Psoas muscle (tissue), 8 donors: Measurements from ENCODE around the gene SLC46A1. TPM values are rescaled to one million over a fixed set of nuclear protein-coding genes. Genes with fewer than 3 reads are reported as not detected.

ENCODE experiments used
- ATAC-seq, 4 donors: fragments of 200-7000 bp; cut with Tn5 transposase; one replicate each; pipeline ENCODE4 v1.9.1; 2020; ENCODE audit warnings: moderate library complexity in 3 of 4, mild to moderate bottlenecking in 2 of 4
- DNase-seq, 2 donors: peaks; one replicate each; pipeline ENCODE4 v3.0.0-alpha.2; 2020
- H3K27ac ChIP-seq: fragments of 200-600 bp; one replicate; pipeline ENCODE4 v1.8.0; 2022
- H3K27me3 ChIP-seq, 3 donors: fragments of 200-600 bp in 1 of 3; one replicate each; pipeline versions ENCODE4 v1.6.1 to v1.8.0; 2013 to 2022; ENCODE audit warnings: low read length in 2 of 3, mild to moderate bottlenecking in 2 of 3, moderate library complexity in 1 of 3; ENCODE audit not compliant: insufficient read depth in 3 of 3
- H3K36me3 ChIP-seq, 2 donors: fragments of 200-600 bp in 1 of 2; one replicate each; pipeline versions ENCODE4 v1.6.1 to v1.8.0; 2013 to 2022; ENCODE audit warnings: low read depth in 1 of 2, mild to moderate bottlenecking in 1 of 2, moderate library complexity in 1 of 2; ENCODE audit not compliant: insufficient read depth in 1 of 2
- H3K4me1 ChIP-seq: fragments of 200-600 bp; one replicate; pipeline ENCODE4 v1.8.0; 2022
- H3K4me3 ChIP-seq: fragments of 200-600 bp; one replicate; pipeline ENCODE4 v1.8.0; 2022; ENCODE audit warnings: mild to moderate bottlenecking
- H3K9me3 ChIP-seq: fragments of 200-600 bp; one replicate; pipeline ENCODE4 v1.8.0; 2022
- WGBS, 3 donors: extraction: QIAGEN DNeasy Blood & Tissue Kit; methylation state at CpG; one replicate each; pipeline versions ENCODE4 v1.1.6 to v1.1.7; 2013; 5-methylcytosine and 5-hydroxymethylcytosine counted together
- intact Hi-C, 2 donors: fragments of 100-400 bp; cut with DNase I; formaldehyde crosslinking; loops; one replicate each; pipeline versions ENCODE4 v1.11.0 to v1.14.2; 2022
- polyA plus RNA-seq, 3 donors: library from polyadenylated mRNA; stranded (reverse); fragments of 200-250 nt; gene quantifications; one replicate each; pipeline ENCODE4 v1.2.3, GENCODE V29; 2013
- total RNA-seq, 4 donors: library from RNA; stranded (reverse); fragmentation: NEBNext Ultra II Directional in 2 of 4; extraction: Animal tissue kit (Norgen Biotek cat#: 25700) in 2 of 4; gene quantifications; one replicate each; pipeline versions ENCODE4 v1.2.1 to v1.2.4, GENCODE V29; 2021 to 2023
- TF ChIP-seq, protein P1 (sequence below): fragments of 200-600 bp; IDR thresholded peaks from one replicate; pipeline ENCODE4 v1.8.0; 2022; ENCODE audit warnings: antibody characterized with exemption
- donor health status: healthy with polysubstance abuse.
- donor health status: DM: no; HTN: no; CAD: no; lungs with moderate emphysema.
- donor health status: Bipolar disorder and iron deficiency.
- donor health status: healthy.
- donor health status: DM: yes; HTN: yes; CAD: no.
- donor health status: DM: no; HTN: no; CAD: no.
- donor health status: DM: no; HTN: no; CAD: no.
- donor health status: DM: yes; HTN: yes; CAD: no.

Gene SLC46A1
- total and polyA plus RNA-seq, 7 donors, result 1.1 to 4.2 (median 2.7) TPM

DNA sequence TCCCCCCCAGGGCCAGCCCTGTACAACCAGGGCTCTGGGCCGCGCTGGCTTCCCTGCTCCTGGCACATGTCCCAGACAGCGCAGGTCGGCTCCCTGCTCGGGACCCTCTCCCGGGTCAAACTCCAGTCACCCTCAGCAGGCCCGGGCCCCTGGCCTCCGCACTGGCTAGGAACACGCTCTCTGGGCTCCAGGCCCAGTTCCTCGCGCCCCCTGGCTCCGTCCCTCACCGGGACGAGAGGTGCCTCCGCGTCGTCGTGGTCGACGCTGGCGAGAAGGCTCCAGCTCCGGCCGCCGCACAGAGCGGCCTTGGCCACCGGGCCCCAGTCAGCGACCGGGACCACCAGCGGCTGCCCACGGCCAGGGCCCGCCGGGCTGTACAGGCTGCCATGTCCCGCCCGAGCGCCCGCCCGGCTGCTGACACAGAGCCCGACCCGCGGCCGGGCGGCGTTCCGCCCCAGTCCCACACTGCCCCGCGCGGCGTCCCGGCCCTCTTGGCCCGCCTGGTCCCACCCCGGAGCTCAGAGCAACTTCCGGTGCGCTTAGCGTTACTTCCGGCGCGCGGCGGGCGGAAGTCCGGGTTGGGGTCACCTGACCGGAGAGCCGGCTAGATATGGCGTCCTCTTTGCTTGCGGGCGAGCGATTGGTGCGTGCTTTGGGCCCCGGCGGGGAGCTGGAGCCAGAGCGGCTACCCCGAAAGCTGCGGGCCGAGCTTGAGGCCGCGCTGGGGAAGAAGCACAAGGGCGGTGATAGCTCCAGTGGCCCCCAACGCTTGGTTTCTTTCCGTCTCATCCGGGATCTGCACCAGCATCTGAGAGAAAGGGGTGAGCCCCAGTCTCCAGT is 48.7 kb downstream of the SLC46A1 start, which contains the start of gene POLDIP2:
Gene POLDIP2 (minus strand): TSS at position 467 of the 840 bp plus-strand sequence. CDS start 79 bp downstream, at position 388.
- 0 to 1% (median 0%) methylated on average over 65 to 80 of the region's 80 CpGs for WGBS, 3 donors
- ATAC-seq (peak; percentile 99), DNase-seq (peak; percentile 96 to 98)
- Histone ChIP-seq H3K27ac (peak within 1 kb of the TSS; percentile 97), H3K4me3 (peak within 1 kb of the TSS; percentile 100), H3K27me3 (no peaks in the 10 kb centered on the region), H3K4me1 (peaks cover 26% of the 10 kb centered on the region), H3K9me3 (no peaks in the 10 kb centered on the region), H3K36me3 (peaks cover 19 to 71% of the 10 kb centered on the region in 2 donors)
- TF ChIP-seq, protein P1, sequence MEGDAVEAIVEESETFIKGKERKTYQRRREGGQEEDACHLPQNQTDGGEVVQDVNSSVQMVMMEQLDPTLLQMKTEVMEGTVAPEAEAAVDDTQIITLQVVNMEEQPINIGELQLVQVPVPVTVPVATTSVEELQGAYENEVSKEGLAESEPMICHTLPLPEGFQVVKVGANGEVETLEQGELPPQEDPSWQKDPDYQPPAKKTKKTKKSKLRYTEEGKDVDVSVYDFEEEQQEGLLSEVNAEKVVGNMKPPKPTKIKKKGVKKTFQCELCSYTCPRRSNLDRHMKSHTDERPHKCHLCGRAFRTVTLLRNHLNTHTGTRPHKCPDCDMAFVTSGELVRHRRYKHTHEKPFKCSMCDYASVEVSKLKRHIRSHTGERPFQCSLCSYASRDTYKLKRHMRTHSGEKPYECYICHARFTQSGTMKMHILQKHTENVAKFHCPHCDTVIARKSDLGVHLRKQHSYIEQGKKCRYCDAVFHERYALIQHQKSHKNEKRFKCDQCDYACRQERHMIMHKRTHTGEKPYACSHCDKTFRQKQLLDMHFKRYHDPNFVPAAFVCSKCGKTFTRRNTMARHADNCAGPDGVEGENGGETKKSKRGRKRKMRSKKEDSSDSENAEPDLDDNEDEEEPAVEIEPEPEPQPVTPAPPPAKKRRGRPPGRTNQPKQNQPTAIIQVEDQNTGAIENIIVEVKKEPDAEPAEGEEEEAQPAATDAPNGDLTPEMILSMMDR, result no peak
- intact Hi-C loops, result loop anchor here in 1 of 2 donors (2.0 kb wide), 1 partner anchor 20 kb away; no protein-coding TSS in a partner anchor

GRCh38 chr17:28350271-28350670 is 55.7 kb downstream of the SLC46A1 start:
- H3K4me3 ChIP-seq, result no peak overlapping the region
- no peaks in the 10 kb centered on the region for H3K27me3 ChIP-seq
- 93 to 94% (median 94%) methylated on average over 7 of the region's 7 CpGs for WGBS, 3 donors
- H3K36me3 ChIP-seq, result peaks cover 28 to 100% of the 10 kb centered on the region in 2 donors
- TF ChIP-seq, protein P1, result no peak
- H3K4me1 ChIP-seq, result no peaks in the 10 kb centered on the region
- no peak overlapping the region for H3K27ac ChIP-seq
- ATAC-seq (no peak), DNase-seq (no peak)
- no peaks in the 10 kb centered on the region for H3K9me3 ChIP-seq
- intact Hi-C loops, result no loop called here

GRCh38 chr17:28348979-28349378 is 57.0 kb downstream of the SLC46A1 start:
- Histone ChIP-seq H3K36me3 (peaks cover 22 to 100% of the 10 kb centered on the region in 2 donors), H3K27me3 (no peaks in the 10 kb centered on the region), H3K4me1 (no peaks in the 10 kb centered on the region), H3K4me3 (no peak overlapping the region), H3K9me3 (no peaks in the 10 kb centered on the region), H3K27ac (no peak overlapping the region)
- intact Hi-C loops, result loop anchor here in 1 of 2 donors (10.0 kb wide), 1 partner anchor 894 kb away; the partner anchor contains the start of gene KSR1
- WGBS, 3 donors, result 73 to 81% (median 79%) methylated on average over 3 of the region's 3 CpGs
- DNase-seq (no peak), ATAC-seq (no peak)
- TF ChIP-seq, protein P1, result no peak

DNA sequence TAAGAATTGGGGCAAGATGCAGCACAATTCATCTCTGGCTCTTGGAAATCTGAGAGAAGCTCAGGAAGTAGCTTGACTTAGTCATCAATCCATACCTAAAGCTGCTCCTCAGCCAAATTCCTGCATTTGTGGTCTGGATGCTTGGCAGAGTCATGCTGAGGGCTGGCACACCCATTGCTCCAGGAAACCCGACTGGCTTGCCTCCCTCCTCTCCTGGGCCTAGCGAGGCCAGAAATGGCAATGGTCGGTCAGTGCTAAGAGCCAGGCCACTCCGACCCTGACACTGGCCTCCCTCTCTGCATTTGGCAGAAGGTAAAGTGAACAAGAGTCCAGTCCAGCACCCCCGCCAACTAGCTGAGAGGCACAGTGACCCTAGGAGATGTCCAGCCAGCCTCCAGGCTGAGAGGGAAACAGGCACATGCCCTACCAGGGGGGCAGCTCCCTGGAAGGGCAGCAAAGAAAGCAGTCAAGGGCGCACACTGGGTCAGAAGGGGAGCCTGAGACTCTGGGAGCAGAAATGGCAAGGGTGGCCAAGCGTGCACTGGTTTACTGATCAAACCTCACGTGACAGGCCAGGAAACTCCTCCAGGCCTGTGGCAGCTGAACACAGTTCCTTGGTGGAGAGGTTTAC is 58.6 kb downstream of the SLC46A1 start:
- intact Hi-C loops, result loop anchor here in 1 of 2 donors (10.0 kb wide), 1 partner anchor 893 kb away; the partner anchor contains the start of gene KSR1
- no peaks in the 10 kb centered on the region for H3K27me3 ChIP-seq
- TF ChIP-seq, protein P1, result no peak
- no peak overlapping the region for H3K27ac ChIP-seq
- H3K4me1 ChIP-seq, result no peaks in the 10 kb centered on the region
- ATAC-seq, result no peak
- no peak overlapping the region for H3K4me3 ChIP-seq
- no peaks in the 10 kb centered on the region for H3K9me3 ChIP-seq
- DNase-seq, result no peak
- H3K36me3 ChIP-seq, result peaks cover 18 to 100% of the 10 kb centered on the region in 2 donors
- 75 to 81% (median 80%) methylated on average over 8 of the region's 8 CpGs for WGBS, 3 donors
